H1 (cell line): ENCODE measurements around the gene ELMO1.

Experiments used
- MAFK ChIP-seq: IDR thresholded peaks from 2 replicates; pipeline ENCODE4 v1.6.1; 2012; ENCODE audit warnings: low read depth, mild to moderate bottlenecking, improper control_type of control experiment, low read length
- POLR2AphosphoS5 ChIP-seq: IDR thresholded peaks from 2 replicates; pipeline ENCODE4 v1.6.1; 2011; ENCODE audit warnings: low read depth, low read length
- TBP ChIP-seq: IDR thresholded peaks from 2 replicates; pipeline ENCODE4 v1.6.1; 2011; ENCODE audit warnings: low read depth, low read length, improper control_type of control experiment
- TF ChIP-seq, protein P1 (sequence below): IDR thresholded peaks from 2 replicates; pipeline ENCODE4 v1.6.1; 2012; ENCODE audit warnings: inconsistent platforms
- TF ChIP-seq, protein P2 (sequence below), 3 experiments: IDR thresholded peaks; 1 replicate in 2 of 3; 2 replicates in 1 of 3; pipeline versions ENCODE4 v1.5.1 to v1.6.1; 2011; ENCODE audit warnings: low read length in 3 of 3, mild to moderate bottlenecking in 3 of 3, inconsistent platforms in 2 of 3, low read depth in 1 of 3, moderate library complexity in 1 of 3; ENCODE audit not compliant: insufficient read depth in 1 of 3; ENCODE audit errors: control extremely low read depth in 1 of 3

DNA sequence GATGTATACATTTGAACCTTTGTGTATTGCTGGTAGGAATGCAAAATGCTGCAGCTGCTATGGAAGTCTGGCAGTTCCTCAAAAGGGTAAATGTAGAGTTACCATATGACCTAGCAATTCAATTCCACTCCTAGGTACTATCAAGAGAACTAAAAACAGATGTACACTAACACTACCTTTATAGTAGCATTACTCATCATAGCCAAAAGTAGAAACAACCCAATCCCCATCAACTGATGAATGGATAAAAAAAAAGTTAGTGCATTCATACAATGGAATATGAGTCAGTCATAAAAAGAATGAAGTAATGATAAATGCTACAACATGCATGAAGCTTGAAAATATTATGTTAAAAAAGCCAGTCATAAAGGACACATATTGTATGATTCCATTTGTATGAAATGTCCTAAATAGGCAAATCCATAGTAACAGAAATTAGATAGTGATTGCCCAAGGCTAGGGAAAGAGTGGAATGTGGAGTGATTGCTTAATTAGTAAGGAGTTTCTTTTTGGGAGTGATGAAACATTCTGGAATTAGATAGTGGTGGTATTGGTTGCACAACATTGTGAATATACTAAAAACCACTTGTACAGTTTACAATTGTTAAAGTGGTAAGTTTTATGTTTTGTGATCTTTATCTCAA lies 628.0 kb downstream of the ELMO1 start:
- TF ChIP-seq POLR2AphosphoS5: no peak
- TF ChIP-seq, protein P1, sequence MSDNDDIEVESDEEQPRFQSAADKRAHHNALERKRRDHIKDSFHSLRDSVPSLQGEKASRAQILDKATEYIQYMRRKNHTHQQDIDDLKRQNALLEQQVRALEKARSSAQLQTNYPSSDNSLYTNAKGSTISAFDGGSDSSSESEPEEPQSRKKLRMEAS: no peak
- TF ChIP-seq, protein P2, sequence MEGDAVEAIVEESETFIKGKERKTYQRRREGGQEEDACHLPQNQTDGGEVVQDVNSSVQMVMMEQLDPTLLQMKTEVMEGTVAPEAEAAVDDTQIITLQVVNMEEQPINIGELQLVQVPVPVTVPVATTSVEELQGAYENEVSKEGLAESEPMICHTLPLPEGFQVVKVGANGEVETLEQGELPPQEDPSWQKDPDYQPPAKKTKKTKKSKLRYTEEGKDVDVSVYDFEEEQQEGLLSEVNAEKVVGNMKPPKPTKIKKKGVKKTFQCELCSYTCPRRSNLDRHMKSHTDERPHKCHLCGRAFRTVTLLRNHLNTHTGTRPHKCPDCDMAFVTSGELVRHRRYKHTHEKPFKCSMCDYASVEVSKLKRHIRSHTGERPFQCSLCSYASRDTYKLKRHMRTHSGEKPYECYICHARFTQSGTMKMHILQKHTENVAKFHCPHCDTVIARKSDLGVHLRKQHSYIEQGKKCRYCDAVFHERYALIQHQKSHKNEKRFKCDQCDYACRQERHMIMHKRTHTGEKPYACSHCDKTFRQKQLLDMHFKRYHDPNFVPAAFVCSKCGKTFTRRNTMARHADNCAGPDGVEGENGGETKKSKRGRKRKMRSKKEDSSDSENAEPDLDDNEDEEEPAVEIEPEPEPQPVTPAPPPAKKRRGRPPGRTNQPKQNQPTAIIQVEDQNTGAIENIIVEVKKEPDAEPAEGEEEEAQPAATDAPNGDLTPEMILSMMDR (IDR thresholded peaks at IDR 0.05; ENCODE audit: control extremely low read depth in 1 of 3, insufficient read depth in 1 of 3, low read depth in 1 of 3, low read length in 3 of 3): no peak
- no peak for TF ChIP-seq TBP
- no peak for TF ChIP-seq MAFK
